ENCODE results near the gene CEL. TPM values are rescaled to one million over a fixed set of nuclear protein-coding genes. Genes with fewer than 3 reads are reported as not detected.
"Not testable (repeated sequence)": the region's sequence is repeated elsewhere in the genome, so short reads cannot be mapped to it uniquely, and the experiment has no call there.

The CEL gene
- total and polyA plus RNA-seq, 10 of the 15 experiments (the other 5 are each of a cell fraction or from before 2014, with no cell fraction given): 0.05 to 4.1 (median 0.29) TPM; not detected in 2

DNA sequence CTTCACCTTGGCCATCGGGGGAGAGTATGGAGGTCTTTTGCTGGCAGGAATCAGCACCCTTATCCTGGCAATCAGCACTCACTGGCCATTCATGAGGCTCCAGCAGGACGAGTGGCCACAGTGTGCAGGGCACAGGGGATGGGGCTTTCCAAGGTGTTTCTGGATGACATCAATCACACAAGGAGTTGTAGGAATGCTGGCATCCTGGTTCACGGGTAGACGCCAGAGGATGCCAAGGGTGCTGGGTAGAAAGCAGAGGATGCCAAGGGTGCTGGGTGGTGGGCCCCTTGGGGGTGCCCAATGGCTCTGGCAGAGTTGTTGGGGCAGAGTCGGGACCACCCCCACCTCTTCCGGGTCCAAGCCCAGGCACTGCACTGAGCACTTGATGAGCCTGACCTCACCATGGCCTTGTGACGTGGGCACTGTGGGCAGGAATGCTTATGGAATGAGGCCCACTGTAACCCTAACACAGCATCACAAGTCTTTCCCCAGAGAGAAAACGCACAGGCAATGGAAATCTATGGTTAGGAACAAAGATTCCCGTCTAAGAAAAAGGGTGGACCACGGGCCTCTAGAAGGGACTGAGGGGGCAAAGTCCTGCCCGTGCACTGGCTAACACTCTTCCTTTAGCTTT lies 29.1 kb downstream of the CEL start (continued):
- no peak for TF ChIP-seq ZZZ3 (IDR thresholded peaks at IDR 0.05; ENCODE audit: control insufficient read depth, insufficient read length, low read depth)
- TF ChIP-seq TAF1 (IDR thresholded peaks at IDR 0.05; ENCODE audit: borderline replicate concordance, low read depth, low read length): no peak
- TF ChIP-seq NR2C2 (IDR thresholded peaks at IDR 0.05; ENCODE audit: borderline replicate concordance, control insufficient read depth, insufficient read length, low read depth): no peak

DNA sequence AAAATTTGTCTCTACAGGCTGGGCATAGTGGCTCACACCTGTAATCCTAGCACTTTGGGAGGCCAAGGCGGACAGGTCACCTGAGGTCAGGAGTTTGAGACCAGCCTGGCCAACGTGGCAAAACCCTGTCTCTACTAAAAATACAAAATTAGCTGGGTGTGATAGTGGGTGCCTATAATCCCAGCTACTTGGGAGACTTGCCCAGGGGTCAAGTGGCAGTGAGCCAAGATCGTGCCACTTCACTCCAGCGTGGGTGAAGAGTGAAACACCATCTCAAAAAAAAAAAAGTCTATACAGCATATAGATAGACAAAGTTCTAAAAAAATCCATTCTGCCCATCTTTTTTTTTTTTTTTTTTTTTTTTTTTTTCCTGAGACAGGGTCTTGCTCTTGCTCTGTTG lies 32.6 kb downstream of the CEL start:
- H3K4me3 ChIP-seq; H2AFZ ChIP-seq (ENCODE audit: control insufficient read depth, low read depth, low read length); H3K4me1 ChIP-seq (ENCODE audit: control insufficient read depth, insufficient read depth, low read length); ATAC-seq; H3K4me2 ChIP-seq (ENCODE audit: control insufficient read depth, insufficient read depth); FAIRE-seq; in situ Hi-C loops (cut with MboI); H3K9me3 ChIP-seq (replicated peaks; ENCODE audit: control insufficient read depth, insufficient read depth, low read length); DNase-seq (ENCODE audit: low read depth, low spot score); H3K79me2 ChIP-seq (ENCODE audit: control insufficient read depth, insufficient read depth, low read length); H3K27ac ChIP-seq (ENCODE audit: control insufficient read depth, insufficient read depth); BruUV-seq (replicated peaks); H4K20me1 ChIP-seq (ENCODE audit: control insufficient read depth, insufficient read depth); H3K27me3 ChIP-seq (replicated peaks in 1 of 2; ENCODE audit: control insufficient read depth in 2 of 2, insufficient read depth in 2 of 2, low read length in 1 of 2); RAD21 ChIA-PET (ENCODE audit: unreplicated experiment); intact Hi-C loops (cut with micrococcal nuclease; ENCODE audit: unreplicated experiment); H3K9ac ChIP-seq (ENCODE audit: control insufficient read depth, insufficient read depth, low read length): not testable (repeated sequence)
- CTCF ChIA-PET: interaction anchor here (3.7 kb wide), 1 partner anchor 52 kb away, joined by 21 read pairs; no protein-coding TSS in a partner anchor
- H3K36me3 ChIP-seq (ENCODE audit: control insufficient read depth in 2 of 2, insufficient read depth in 2 of 2, low read length in 1 of 2): peaks cover 7 to 15% of the 10 kb centered on the region in 2 experiments; a peak in 3 of 4 replicates
- POLR2A ChIA-PET: interaction anchor here (0.7 kb wide), 1 partner anchor 1910 kb away, joined by 4 read pairs; no protein-coding TSS in a partner anchor
- WGBS (ENCODE audit: insufficient coverage, insufficient replicate concordance, low lambda C conversion rate, missing lambda C conversion rate): 86% methylated on average over 4 of the region's 4 CpGs
- SMC1A ChIA-PET (ENCODE audit: uncharacterized antibody, unreplicated experiment): interaction anchor here (0.7 kb wide), 1 partner anchor 34 kb away, joined by 3 read pairs; no protein-coding TSS in a partner anchor
